Measurements from ENCODE around the gene YPEL3.
"Not testable (repeated sequence)": the region's sequence is repeated elsewhere in the genome, so short reads cannot be mapped to it uniquely, and the experiment has no call there.

The YPEL3 gene

GRCh38 chr16:30096105-30096861 lies at the start of gene YPEL3:
YPEL3 (minus strand) TSS chr16:30096213; CDS start chr16:30095482, 731 bp downstream.
- DNase-seq (ENCODE audit: low spot score): peak; percentile 90

- DNase-seq (ENCODE audit: low spot score): no peak
These were observed 49.6 kb upstream of the YPEL3 start for GRCh38 chr16:30145657-30146056.

GRCh38 chr16:30144917-30145316 lies 48.9 kb upstream of the YPEL3 start:
- no peak for DNase-seq (ENCODE audit: low spot score)

- no peak for DNase-seq (ENCODE audit: low spot score)
These were observed 48.0 kb upstream of the YPEL3 start for GRCh38 chr16:30144017-30144416.

GRCh38 chr16:30143347-30143702 lies 47.3 kb upstream of the YPEL3 start:
- no peak for DNase-seq (ENCODE audit: low spot score)

- peak; percentile 45 for DNase-seq (ENCODE audit: low spot score)
These were observed 46.8 kb upstream of the YPEL3 start for GRCh38 chr16:30142672-30143346.

GRCh38 chr16:30141750-30142149 lies 45.7 kb upstream of the YPEL3 start:
- DNase-seq (ENCODE audit: low spot score): no peak

- DNase-seq (ENCODE audit: low spot score): no peak
These were observed 43.8 kb upstream of the YPEL3 start for GRCh38 chr16:30139583-30140481.

GRCh38 chr16:30137897-30138296 lies 41.9 kb upstream of the YPEL3 start:
- DNase-seq (ENCODE audit: low spot score): no peak

GRCh38 chr16:30136971-30137605 lies 41.1 kb upstream of the YPEL3 start:
- no peak for DNase-seq (ENCODE audit: low spot score)

GRCh38 chr16:30132591-30132990 lies 36.6 kb upstream of the YPEL3 start:
- no peak for DNase-seq (ENCODE audit: low spot score)

GRCh38 chr16:30131869-30132475 lies 36.0 kb upstream of the YPEL3 start:
- DNase-seq (ENCODE audit: low spot score): no peak

GRCh38 chr16:30127993-30128392 lies 32.0 kb upstream of the YPEL3 start:
- no peak for DNase-seq (ENCODE audit: low spot score)

GRCh38 chr16:30125690-30126089 lies 29.7 kb upstream of the YPEL3 start:
- DNase-seq (ENCODE audit: low spot score): not testable (repeated sequence)

- DNase-seq (ENCODE audit: low spot score): no peak
These were observed 29.0 kb upstream of the YPEL3 start for GRCh38 chr16:30124985-30125379.

- DNase-seq (ENCODE audit: low spot score): peak; percentile 36
These were observed 26.7 kb upstream of the YPEL3 start for GRCh38 chr16:30122604-30123160.

- no peak for DNase-seq (ENCODE audit: low spot score)
These were observed 25.9 kb upstream of the YPEL3 start for GRCh38 chr16:30121741-30122571.

- no peak for DNase-seq (ENCODE audit: low spot score)
These were observed 24.5 kb upstream of the YPEL3 start for GRCh38 chr16:30120340-30121105.

GRCh38 chr16:30119428-30119827 lies 23.4 kb upstream of the YPEL3 start:
- DNase-seq (ENCODE audit: low spot score): no peak

- DNase-seq (ENCODE audit: low spot score): no peak
These were observed 21.8 kb upstream of the YPEL3 start for GRCh38 chr16:30117768-30118167.

Measured in NAMALWA (cell line).